HG03342 (cell line): ENCODE data around the gene RYR2.
"Not testable (repeated sequence)": the region's sequence is repeated elsewhere in the genome, so short reads cannot be mapped to it uniquely, and the experiment has no call there.

Experiments used
- ATAC-seq: cut with Tn5 transposase; IDR thresholded peaks from one replicate; pipeline ENCODE4 v1.9.1; 2021; ENCODE audit warnings: mild to moderate bottlenecking, moderate library complexity; ENCODE audit not compliant: unreplicated experiment

The RYR2 gene

GRCh38 chr1:237327061-237327460 lies 285.1 kb downstream of the RYR2 start:
- no peak for ATAC-seq

- no peak for ATAC-seq
Observed at GRCh38 chr1:237340892-237341291, 298.9 kb downstream of the RYR2 start.

- ATAC-seq = no peak
Observed at GRCh38 chr1:237341391-237341790, 299.4 kb downstream of the RYR2 start.

- no peak for ATAC-seq
Observed at GRCh38 chr1:237342730-237343129, 300.7 kb downstream of the RYR2 start.

- no peak for ATAC-seq
Observed at GRCh38 chr1:237352747-237353146, 310.8 kb downstream of the RYR2 start.

GRCh38 chr1:237353918-237354317 lies 311.9 kb downstream of the RYR2 start:
- no peak for ATAC-seq

- ATAC-seq = no peak
Observed at GRCh38 chr1:237355022-237355421, 313.0 kb downstream of the RYR2 start.

- no peak for ATAC-seq
Observed at GRCh38 chr1:237358555-237358954, 316.6 kb downstream of the RYR2 start.

GRCh38 chr1:237367758-237368157 lies 325.8 kb downstream of the RYR2 start:
- no peak for ATAC-seq

- ATAC-seq = not testable (repeated sequence)
Observed at GRCh38 chr1:237371477-237371876, 329.5 kb downstream of the RYR2 start.

GRCh38 chr1:237383791-237384190 lies 341.8 kb downstream of the RYR2 start:
- ATAC-seq = no peak

GRCh38 chr1:237384213-237384612 lies 342.2 kb downstream of the RYR2 start:
- ATAC-seq = no peak

GRCh38 chr1:237386362-237387143 lies 344.6 kb downstream of the RYR2 start:
- no peak for ATAC-seq

- no peak for ATAC-seq
Observed at GRCh38 chr1:237387144-237387505, 345.1 kb downstream of the RYR2 start.

- no peak for ATAC-seq
Observed at GRCh38 chr1:237390823-237391222, 348.8 kb downstream of the RYR2 start.

- ATAC-seq = no peak
Observed at GRCh38 chr1:237393632-237394031, 351.6 kb downstream of the RYR2 start.

- ATAC-seq = no peak
Observed at GRCh38 chr1:237394281-237394680, 352.3 kb downstream of the RYR2 start.

GRCh38 chr1:237396426-237396825 lies 354.4 kb downstream of the RYR2 start:
- no peak for ATAC-seq

GRCh38 chr1:237398751-237399150 lies 356.8 kb downstream of the RYR2 start:
- no peak for ATAC-seq

GRCh38 chr1:237405912-237406311 lies 363.9 kb downstream of the RYR2 start:
- no peak for ATAC-seq

GRCh38 chr1:237411621-237412020 lies 369.6 kb downstream of the RYR2 start:
- peak; percentile 89 for ATAC-seq

GRCh38 chr1:237416924-237417655 lies 375.1 kb downstream of the RYR2 start:
- no peak for ATAC-seq
